Esophagus muscularis mucosa (tissue), 4 donors: Measurements from ENCODE around the gene COBL. TPM values are rescaled to one million over a fixed set of nuclear protein-coding genes. Genes with fewer than 3 reads are reported as not detected.

Experiments
- DNase-seq: peaks from one replicate; pipeline ENCODE4 v3.0.0-alpha.2; 2017; ENCODE audit errors: extremely low spot score
- H3K27ac ChIP-seq, 4 donors: fragments of 200-600 bp; sonication (generic); replicated peaks in 1 of 4; 1 replicate in 3 of 4; 2 replicates in 1 of 4; pipeline ENCODE4 v1.5.1; 2016 to 2019; ENCODE audit warnings: mild to moderate bottlenecking in 1 of 4
- H3K27me3 ChIP-seq, 4 donors: fragments of 200-600 bp; sonication (generic); one replicate each; pipeline versions ENCODE4 v1.5.1 to v1.6.0; 2016 to 2019
- H3K36me3 ChIP-seq, 4 donors: fragments of 200-600 bp; sonication (generic); one replicate each; pipeline ENCODE4 v1.5.1; 2016 to 2019
- H3K4me1 ChIP-seq, 4 donors: fragments of 200-600 bp; sonication (generic); one replicate each; pipeline ENCODE4 v1.5.1; 2016 to 2019
- H3K4me3 ChIP-seq, 4 donors: fragments of 200-600 bp; sonication (generic); 1 replicate in 2 of 4; 2 replicates in 2 of 4; pipeline ENCODE4 v1.5.1; 2016 to 2019; ENCODE audit warnings: mild to moderate bottlenecking in 4 of 4, moderate library complexity in 1 of 4
- H3K9me3 ChIP-seq, 4 donors: fragments of 200-600 bp; sonication (generic); 1 replicate in 3 of 4; 2 replicates in 1 of 4; pipeline ENCODE4 v1.5.1; 2016 to 2019
- EP300 ChIP-seq: sonication (generic); formaldehyde crosslinking; IDR thresholded peaks from one replicate; pipeline ENCODE4 v1.6.1; 2017; ENCODE audit warnings: antibody characterized with exemption
- POLR2A ChIP-seq: fragments of 450-650 bp; IDR thresholded peaks from one replicate; pipeline ENCODE4 v1.6.1; 2017; ENCODE audit warnings: antibody characterized with exemption, moderate library complexity, mild to moderate bottlenecking, low read depth
- POLR2AphosphoS5 ChIP-seq, 2 donors: sonication (generic); formaldehyde crosslinking; IDR thresholded peaks; one replicate each; pipeline ENCODE4 v1.6.1; 2017; ENCODE audit warnings: antibody characterized with exemption in 2 of 2
- WGBS: methylation state at CpG from one replicate; pipeline ENCODE4 v1.1.5; 2018; 5-methylcytosine and 5-hydroxymethylcytosine counted together
- intact Hi-C: fragments of 100-400 bp; cut with DNase I; formaldehyde crosslinking; loops from one replicate; pipeline ENCODE4 v1.15.1; 2023
- total RNA-seq, 4 donors: library from RNA; depleted of rRNA; stranded (reverse); fragments of >200 nt; gene quantifications; one replicate each; pipeline versions ENCODE4 v1.1.0 to v1.2.1, GENCODE V29; 2016
- TF ChIP-seq, protein P1 (sequence below), 3 experiments: fragments of 200-600 bp in 2 of 3; fragments of 450-650 bp in 1 of 3; sonication (generic) in 2 of 3; IDR thresholded peaks; one replicate each; pipeline ENCODE4 v1.5.1; 2017 to 2019; ENCODE audit warnings: antibody characterized with exemption in 3 of 3, mild to moderate bottlenecking in 2 of 3, moderate library complexity in 1 of 3

COBL gene
- total RNA-seq, 4 donors from 2014 or later: 29.8 to 51.4 (median 45.9) TPM

DNA sequence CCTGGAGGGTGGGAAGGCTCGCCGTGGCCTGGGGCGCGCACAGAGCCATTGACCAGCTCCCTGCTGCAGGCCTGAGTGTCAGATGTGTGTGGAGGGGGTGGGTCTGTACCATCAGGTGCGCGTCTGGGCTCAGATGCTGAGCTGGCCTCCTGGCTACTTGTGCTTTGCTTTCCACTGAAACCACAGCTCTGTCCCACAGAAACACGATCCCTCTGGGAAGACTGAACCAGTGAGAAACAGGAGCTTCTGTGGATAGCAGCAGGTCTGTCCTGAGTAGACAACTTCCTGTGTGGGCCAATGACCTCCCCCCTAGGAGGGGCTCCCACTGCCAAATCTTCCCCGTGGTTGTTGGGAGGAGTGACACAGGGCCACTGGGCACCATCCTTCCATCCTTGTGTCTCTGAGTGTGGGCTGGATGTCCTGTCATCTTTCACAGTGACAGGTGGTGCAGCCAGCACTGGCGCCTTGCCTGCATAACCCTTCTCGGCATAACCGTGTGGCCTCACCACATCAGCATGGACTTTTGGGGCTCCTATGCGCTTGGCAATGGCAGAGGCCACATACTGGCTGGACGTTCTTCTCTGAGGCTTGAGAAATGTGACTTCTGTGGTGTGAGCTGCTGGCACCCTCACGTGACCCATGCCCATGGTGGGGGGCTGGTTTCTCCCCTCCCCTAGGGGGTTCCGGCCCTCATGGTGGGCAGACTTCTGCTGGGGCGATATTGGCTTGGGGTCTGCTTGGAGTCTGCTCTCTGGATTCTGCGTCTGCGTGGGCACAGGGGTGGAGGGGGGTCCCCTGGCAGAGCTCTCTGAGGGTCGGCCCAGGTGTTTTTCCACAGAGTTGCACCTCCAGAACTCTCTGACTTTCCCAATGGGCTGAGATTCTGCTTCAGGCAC is 288.4 kb downstream of the COBL start:
- peaks cover 0 to 58% (median 20%) of the 10 kb centered on the region in 4 donors for H3K36me3 ChIP-seq
- no peaks in the 10 kb centered on the region for H3K9me3 ChIP-seq
- intact Hi-C loops: no loop called here
- H3K27ac ChIP-seq: no peak overlapping the region
- no peak overlapping the region for H3K4me3 ChIP-seq
- WGBS: 94% methylated on average over 17 of the region's 19 CpGs
- TF ChIP-seq EP300 (no peak), POLR2A (no peak), POLR2AphosphoS5 (IDR thresholded peaks at IDR 0.05) (no peak)
- TF ChIP-seq, protein P1, sequence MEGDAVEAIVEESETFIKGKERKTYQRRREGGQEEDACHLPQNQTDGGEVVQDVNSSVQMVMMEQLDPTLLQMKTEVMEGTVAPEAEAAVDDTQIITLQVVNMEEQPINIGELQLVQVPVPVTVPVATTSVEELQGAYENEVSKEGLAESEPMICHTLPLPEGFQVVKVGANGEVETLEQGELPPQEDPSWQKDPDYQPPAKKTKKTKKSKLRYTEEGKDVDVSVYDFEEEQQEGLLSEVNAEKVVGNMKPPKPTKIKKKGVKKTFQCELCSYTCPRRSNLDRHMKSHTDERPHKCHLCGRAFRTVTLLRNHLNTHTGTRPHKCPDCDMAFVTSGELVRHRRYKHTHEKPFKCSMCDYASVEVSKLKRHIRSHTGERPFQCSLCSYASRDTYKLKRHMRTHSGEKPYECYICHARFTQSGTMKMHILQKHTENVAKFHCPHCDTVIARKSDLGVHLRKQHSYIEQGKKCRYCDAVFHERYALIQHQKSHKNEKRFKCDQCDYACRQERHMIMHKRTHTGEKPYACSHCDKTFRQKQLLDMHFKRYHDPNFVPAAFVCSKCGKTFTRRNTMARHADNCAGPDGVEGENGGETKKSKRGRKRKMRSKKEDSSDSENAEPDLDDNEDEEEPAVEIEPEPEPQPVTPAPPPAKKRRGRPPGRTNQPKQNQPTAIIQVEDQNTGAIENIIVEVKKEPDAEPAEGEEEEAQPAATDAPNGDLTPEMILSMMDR (IDR thresholded peaks at IDR 0.05): no peak
- H3K27me3 ChIP-seq: no peaks in the 10 kb centered on the region
- H3K4me1 ChIP-seq: peaks cover 0 to under 1% (median 0%) of the 10 kb centered on the region in 4 donors
- DNase-seq: no peak

- H3K27ac ChIP-seq: no peak overlapping the region
- no peaks in the 10 kb centered on the region for H3K27me3 ChIP-seq
- no peak for TF ChIP-seq POLR2A
- no peak for TF ChIP-seq POLR2AphosphoS5 (IDR thresholded peaks at IDR 0.05)
- TF ChIP-seq EP300: no peak
- TF ChIP-seq, protein P1 (IDR thresholded peaks at IDR 0.05): no peak
- H3K4me1 ChIP-seq: no peaks in the 10 kb centered on the region
- intact Hi-C loops: no loop called here
- peaks cover 0 to 58% (median 20%) of the 10 kb centered on the region in 4 donors for H3K36me3 ChIP-seq
- 95% methylated on average over 10 of the region's 10 CpGs for WGBS
- no peak for DNase-seq
- no peak overlapping the region for H3K4me3 ChIP-seq
- H3K9me3 ChIP-seq: no peaks in the 10 kb centered on the region
Measured at GRCh38 chr7:51027106-51027934, 289.3 kb downstream of the COBL start.

DNA sequence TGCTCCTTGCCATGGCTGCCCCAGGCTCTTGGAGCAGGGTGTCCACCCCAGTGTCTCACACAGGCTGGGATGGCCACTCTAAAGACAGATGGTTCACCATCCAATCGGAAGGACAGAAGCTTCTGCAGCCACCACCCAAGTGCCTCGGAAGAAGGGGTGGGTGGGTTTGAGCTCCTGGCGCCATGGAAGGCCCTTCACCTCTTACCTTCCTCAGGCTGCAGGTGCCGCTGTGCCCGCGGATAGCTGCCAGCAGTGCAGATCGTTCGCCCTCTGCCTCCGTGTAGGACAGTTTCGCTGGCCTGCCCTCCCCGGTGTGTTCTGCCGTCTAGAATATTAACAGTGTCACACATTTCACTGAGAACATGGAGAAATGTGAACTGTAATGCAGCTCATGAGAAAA is 290.3 kb downstream of the COBL start:
- DNase-seq: peak; percentile 64
- Histone ChIP-seq H3K4me3 (no peak overlapping the region), H3K9me3 (no peaks in the 10 kb centered on the region), H3K36me3 (peaks cover 0 to 58% (median 20%) of the 10 kb centered on the region in 4 donors), H3K27ac (no peak overlapping the region), H3K4me1 (no peaks in the 10 kb centered on the region), H3K27me3 (no peaks in the 10 kb centered on the region)
- intact Hi-C loops: no loop called here
- 91% methylated on average over 5 of the region's 12 CpGs for WGBS
- TF ChIP-seq POLR2AphosphoS5 (IDR thresholded peaks at IDR 0.05): no peak

DNA sequence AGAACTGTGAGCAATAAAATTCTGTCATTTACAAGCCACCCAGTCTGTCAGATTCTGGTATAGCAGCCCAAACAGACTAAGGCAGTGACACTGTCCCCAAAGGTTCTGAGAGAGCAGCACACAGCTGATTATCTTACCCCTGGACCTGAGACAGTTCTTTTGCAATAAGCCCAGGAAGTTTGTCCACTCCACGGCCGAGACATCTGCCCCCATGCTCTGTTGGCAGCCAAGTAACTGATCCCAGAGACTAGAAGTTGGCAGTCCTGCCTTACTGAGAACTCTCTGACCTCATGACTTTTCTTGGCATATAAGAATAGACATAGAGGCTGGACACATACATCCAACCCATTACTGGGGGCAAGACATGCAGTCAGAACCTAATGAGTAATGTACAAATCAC is 290.9 kb downstream of the COBL start:
- H3K9me3 ChIP-seq: no peaks in the 10 kb centered on the region
- no peaks in the 10 kb centered on the region for H3K27me3 ChIP-seq
- DNase-seq: no peak
- no peak overlapping the region for H3K4me3 ChIP-seq
- H3K27ac ChIP-seq: no peak overlapping the region
- TF ChIP-seq EP300 (no peak), POLR2AphosphoS5 (IDR thresholded peaks at IDR 0.05) (no peak), POLR2A (no peak)
- TF ChIP-seq, protein P1 (IDR thresholded peaks at IDR 0.05): no peak
- H3K4me1 ChIP-seq: peaks cover 0 to 4% (median under 1%) of the 10 kb centered on the region in 4 donors
- peaks cover 0 to 57% (median 20%) of the 10 kb centered on the region in 4 donors for H3K36me3 ChIP-seq
- intact Hi-C loops: no loop called here
- WGBS: 73% methylated on average over 2 of the region's 2 CpGs

GRCh38 chr7:51024867-51025266 is 291.7 kb downstream of the COBL start:
- 91% methylated on average over 15 of the region's 16 CpGs for WGBS
- H3K4me1 ChIP-seq: peaks cover 0 to 12% (median 6%) of the 10 kb centered on the region in 4 donors
- intact Hi-C loops: no loop called here
- DNase-seq: no peak
- TF ChIP-seq POLR2A: no peak
- no peak for TF ChIP-seq POLR2AphosphoS5 (IDR thresholded peaks at IDR 0.05)
- TF ChIP-seq, protein P1 (IDR thresholded peaks at IDR 0.05): no peak
- TF ChIP-seq EP300: no peak
- H3K36me3 ChIP-seq: peaks cover 0 to 51% (median 20%) of the 10 kb centered on the region in 4 donors
- no peaks in the 10 kb centered on the region for H3K27me3 ChIP-seq
- H3K27ac ChIP-seq: no peak overlapping the region
- no peaks in the 10 kb centered on the region for H3K9me3 ChIP-seq
- no peak overlapping the region for H3K4me3 ChIP-seq
